Colon (tissue), 2 donors: Measurements from ENCODE around the gene BICD1.

Experiments used
- FAIRE-seq: peaks from 2 replicates; lab custom pipeline; 2012; peaks lifted over from hg19 to GRCh38; lab: Jason Lieb, UNC
- donor health status: control.
- donor health status: control.

BICD1 gene

GRCh38 chr12:32344047-32344446 is 237.4 kb downstream of the BICD1 start:
- no peak for FAIRE-seq

- FAIRE-seq: no peak
Observed at GRCh38 chr12:32353540-32353939, 246.9 kb downstream of the BICD1 start.

- FAIRE-seq: no peak
Observed at GRCh38 chr12:32357601-32358249, 251.1 kb downstream of the BICD1 start.

DNA sequence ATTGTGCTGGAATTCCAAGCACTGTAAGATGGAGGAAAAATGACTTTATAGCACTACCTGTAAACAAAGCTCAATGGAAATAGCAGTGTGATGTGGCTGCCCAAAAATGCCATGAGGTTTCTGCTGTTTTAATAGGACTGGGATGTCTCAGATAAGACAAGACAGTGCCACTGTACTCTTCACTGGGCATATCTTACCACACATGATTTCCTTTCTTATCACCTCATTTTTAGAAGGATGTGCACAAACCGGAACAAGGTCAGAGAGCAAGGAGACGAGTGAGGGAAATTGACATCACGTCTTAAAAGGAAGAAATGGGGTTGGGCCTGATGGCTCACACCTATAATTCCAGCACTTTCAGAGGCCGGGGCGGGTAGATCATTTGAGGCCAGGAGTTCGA is 254.3 kb downstream of the BICD1 start:
- FAIRE-seq: no peak

- FAIRE-seq: no peak
Observed at GRCh38 chr12:32362892-32363291, 256.2 kb downstream of the BICD1 start.

DNA sequence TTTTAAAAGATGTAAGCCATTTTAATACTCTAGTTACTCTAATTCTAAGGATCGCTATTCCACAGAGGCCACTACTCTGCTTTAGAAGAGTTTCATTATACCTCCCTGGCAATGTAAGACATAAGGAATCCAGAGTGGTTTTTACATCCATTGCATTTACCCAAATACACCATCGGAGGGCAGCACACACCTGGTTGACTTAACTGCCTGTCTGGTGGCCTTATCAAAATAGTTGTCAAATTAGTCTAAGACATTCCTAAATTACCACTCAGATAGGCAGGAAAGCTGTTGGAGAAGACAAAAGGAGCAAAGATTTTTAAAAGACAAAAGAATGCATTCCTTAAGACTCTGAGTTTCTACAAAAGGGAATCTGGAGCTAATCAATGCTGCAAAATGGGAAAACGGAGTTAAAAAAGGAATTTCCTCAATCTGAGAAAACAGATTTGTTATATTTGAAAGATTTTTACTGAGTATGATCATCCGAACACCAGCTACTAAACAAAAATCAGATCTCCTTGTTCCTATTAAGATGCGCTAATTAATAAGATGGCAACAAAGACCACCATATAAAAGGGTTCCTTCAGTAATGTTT is 258.9 kb downstream of the BICD1 start:
- FAIRE-seq: no peak

DNA sequence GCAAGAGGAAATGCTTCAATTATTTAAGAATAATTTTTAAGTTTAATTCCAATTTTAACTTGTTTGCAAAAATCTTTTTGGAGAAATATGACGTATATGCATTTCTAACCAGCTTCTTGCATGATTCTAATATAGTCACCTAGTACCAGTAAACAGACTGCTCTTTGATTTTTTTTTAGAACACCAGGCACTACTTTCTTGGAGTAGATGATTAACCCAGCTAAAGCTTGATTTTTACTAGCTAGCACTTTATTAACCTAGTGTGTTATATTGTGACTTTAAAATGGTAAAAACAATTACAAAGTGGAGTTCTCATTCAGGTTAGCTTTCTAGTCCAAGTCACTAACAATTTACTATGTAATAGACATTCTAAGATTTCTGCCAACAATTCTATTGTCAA is 260.1 kb downstream of the BICD1 start:
- no peak for FAIRE-seq

DNA sequence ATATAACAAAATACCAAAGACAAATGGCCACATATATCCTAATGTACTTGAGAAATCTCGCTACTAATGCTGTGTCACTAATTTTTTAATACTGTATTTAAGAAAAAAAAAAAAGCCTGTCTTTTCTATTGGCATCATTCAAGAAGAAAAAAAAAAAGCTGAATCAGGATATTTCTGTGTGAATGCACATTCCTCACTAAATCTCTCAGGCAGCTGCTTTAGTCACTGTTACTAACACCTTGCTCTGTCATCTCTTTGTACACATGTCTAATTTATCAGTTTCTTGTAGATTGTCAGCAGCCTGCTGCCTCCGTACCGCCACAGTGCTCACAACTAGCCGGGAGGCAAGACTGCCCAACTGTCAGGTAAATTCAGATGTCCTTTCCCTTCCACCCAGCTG is 260.7 kb downstream of the BICD1 start:
- FAIRE-seq: no peak

- no peak for FAIRE-seq
Observed at GRCh38 chr12:32369202-32369601, 262.6 kb downstream of the BICD1 start.

- no peak for FAIRE-seq
Observed at GRCh38 chr12:32377344-32378055, 270.9 kb downstream of the BICD1 start.

GRCh38 chr12:32379213-32379612 is 272.6 kb downstream of the BICD1 start:
- no peak for FAIRE-seq

GRCh38 chr12:32379667-32380066 is 273.0 kb downstream of the BICD1 start:
- FAIRE-seq: no peak

- FAIRE-seq: no peak
Observed at GRCh38 chr12:32382226-32382625, 275.6 kb downstream of the BICD1 start.

GRCh38 chr12:32390572-32391219 is 284.0 kb downstream of the BICD1 start:
- FAIRE-seq: no peak

- FAIRE-seq: no peak
Observed at GRCh38 chr12:32395026-32395425, 288.4 kb downstream of the BICD1 start.

DNA sequence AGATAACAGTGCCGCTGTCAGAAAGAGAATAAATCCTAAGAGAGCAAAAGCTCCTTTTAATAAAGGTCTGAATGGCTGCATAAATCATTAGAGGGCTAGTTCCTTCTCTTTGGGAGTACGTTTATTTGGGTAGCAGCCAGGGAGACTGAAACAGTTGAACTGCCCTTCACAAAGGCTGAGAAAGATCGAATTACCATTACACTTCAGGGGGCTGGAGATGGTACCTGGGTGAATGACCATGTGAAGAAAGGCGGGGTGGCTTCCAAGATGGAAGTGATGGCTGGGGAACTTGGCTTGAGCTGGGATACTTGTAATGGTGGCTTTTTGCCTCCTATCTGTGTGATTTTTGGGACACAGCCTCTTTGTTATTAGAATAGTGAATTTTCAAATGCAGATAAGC is 291.0 kb downstream of the BICD1 start:
- FAIRE-seq: no peak

DNA sequence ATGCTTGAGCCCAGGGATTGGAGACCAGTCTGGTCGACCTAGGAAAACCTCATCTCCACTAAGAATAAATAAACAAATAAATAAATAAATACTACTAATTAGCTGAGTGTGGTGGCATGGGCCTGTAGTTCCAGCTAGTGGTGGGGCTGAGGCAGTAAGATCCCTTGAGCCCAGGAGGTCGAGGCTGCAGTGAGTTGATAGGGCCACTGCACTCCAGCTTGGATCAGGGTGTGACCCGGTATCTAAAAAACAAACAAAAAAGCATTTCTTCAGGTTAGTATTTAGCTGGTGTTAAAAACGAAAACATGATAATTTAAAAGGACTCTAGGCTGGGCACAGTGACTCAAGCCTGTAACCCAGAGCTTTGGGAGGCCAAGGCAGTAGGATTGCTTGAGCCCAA is 291.5 kb downstream of the BICD1 start:
- FAIRE-seq: no peak

- no peak for FAIRE-seq
Observed at GRCh38 chr12:32398816-32399369, 292.2 kb downstream of the BICD1 start.

DNA sequence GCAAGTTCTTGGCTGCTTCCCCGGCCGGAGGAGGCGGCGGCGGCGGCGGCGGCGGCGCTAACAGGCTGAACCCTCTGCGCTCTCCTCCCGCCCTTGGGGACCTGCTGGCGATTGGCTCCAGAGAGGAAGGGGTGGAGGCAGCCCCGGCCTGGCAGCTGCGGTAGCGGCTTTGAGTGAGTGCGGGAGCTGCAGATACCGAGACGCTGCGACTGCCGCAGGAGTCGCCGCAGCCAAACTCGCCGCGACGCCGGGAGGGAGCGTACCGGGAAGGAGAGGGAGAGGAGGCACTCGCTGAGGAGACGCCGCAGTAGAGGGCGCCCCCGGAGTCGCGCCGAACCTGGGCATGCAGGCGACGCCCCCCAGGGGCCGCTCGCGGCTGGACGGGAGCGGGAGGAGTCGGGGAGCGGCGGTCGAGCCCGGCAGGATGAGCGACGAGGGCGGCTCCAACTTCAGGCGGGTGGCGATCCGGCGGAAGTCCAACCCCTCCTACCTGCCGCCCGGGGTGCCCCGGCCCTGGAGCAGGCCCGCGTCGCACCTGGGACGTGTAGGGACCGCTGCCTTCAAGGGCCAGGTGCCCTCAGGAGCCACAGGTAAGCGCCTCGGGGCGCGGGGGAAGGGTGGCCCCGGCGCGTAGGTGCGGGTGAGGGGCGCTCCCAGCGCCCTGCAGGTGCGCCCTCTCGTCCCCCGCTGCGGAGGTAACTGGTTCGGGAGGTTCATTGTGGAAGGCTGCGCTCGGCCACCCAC is 292.9 kb downstream of the BICD1 start, which contains the start of gene FGD4:
Gene FGD4, plus strand, starts transcription at position 189 of the 744 bp plus-strand sequence.
- no peak for FAIRE-seq

DNA sequence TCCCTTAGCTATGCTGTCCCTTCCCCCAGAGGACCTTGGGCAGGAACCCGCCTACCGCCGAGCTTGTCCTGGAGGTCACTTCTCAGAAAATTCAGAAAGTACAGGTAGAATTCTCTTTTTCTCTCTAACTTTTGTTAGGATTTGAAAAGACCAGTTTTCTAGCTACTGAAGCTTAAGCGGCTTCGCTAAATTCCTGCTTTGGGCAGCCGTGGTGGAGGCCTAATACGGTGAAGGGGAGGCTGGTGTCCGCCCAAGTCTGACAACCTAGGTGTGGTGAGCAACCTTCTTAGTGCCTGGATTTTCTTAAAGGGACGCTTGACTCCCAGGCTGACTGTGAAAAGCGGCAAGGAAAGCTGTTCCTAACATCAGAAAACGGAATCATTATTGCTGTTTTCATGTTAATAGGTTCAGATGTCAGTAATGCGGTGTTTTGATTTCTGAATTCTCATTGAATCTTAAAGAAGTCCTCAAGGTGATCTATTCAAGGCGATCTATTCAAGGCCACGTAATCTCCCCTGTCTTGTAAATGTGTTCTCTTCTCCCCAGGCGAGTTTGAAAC is 293.5 kb downstream of the BICD1 start:
- FAIRE-seq: no peak

GRCh38 chr12:32400866-32401265 is 294.2 kb downstream of the BICD1 start:
- no peak for FAIRE-seq

- no peak for FAIRE-seq
Observed at GRCh38 chr12:32402170-32402569, 295.5 kb downstream of the BICD1 start.
